KMS-11 (cell line): ENCODE results near the gene DNMT1.
A peak's percentile ranks its signal among the peaks of the same experiment; 100 is the strongest.
"Not testable (repeated sequence)": the region's sequence is repeated elsewhere in the genome, so short reads cannot be mapped to it uniquely, and the experiment has no call there.

ENCODE experiments used
- H2AFZ ChIP-seq: fragments of 200-600 bp; sonication (generic); 2 replicates; pipeline ENCODE4 v1.6.1; 2016; ENCODE audit warnings: antibody characterized with exemption, mixed run types, low read depth
- H3K27ac ChIP-seq: fragments of 200-600 bp; sonication (generic); 2 replicates; pipeline ENCODE4 v1.6.1; 2016; ENCODE audit warnings: mild to moderate bottlenecking, mixed run types
- H3K27me3 ChIP-seq: fragments of 200-600 bp; sonication (generic); 2 replicates; pipeline ENCODE4 v1.6.1; 2017; ENCODE audit warnings: mild to moderate bottlenecking, low read depth, mixed run types, moderate library complexity; ENCODE audit not compliant: insufficient read depth
- H3K36me3 ChIP-seq: fragments of 200-600 bp; sonication (generic); 2 replicates; pipeline ENCODE4 v1.6.1; 2017; ENCODE audit warnings: mild to moderate bottlenecking, mixed run types; ENCODE audit not compliant: insufficient read depth
- H3K4me1 ChIP-seq: fragments of 200-600 bp; sonication (generic); 2 replicates; pipeline ENCODE4 v1.6.1; 2016; ENCODE audit warnings: mild to moderate bottlenecking, low read depth, mixed run types; ENCODE audit not compliant: poor library complexity, severe bottlenecking
- H3K4me2 ChIP-seq: fragments of 200-600 bp; sonication (generic); 2 replicates; pipeline ENCODE4 v1.7.0; 2016; ENCODE audit warnings: mild to moderate bottlenecking, mixed run types
- H3K4me3 ChIP-seq: fragments of 200-600 bp; sonication (generic); IDR thresholded peaks from 2 replicates; pipeline ENCODE4 v1.6.1; 2017; ENCODE audit warnings: low read depth, low read length, mixed read lengths; ENCODE audit not compliant: insufficient read depth
- H3K79me2 ChIP-seq: fragments of 200-600 bp; sonication (generic); 2 replicates; pipeline ENCODE4 v1.6.1; 2016; ENCODE audit warnings: low read depth, mixed run types; ENCODE audit not compliant: insufficient read depth
- H3K9ac ChIP-seq: fragments of 200-600 bp; sonication (generic); 2 replicates; pipeline ENCODE4 v1.6.1; 2016; ENCODE audit warnings: mild to moderate bottlenecking, mixed run types
- H4K20me1 ChIP-seq: fragments of 200-600 bp; sonication (generic); 2 replicates; pipeline ENCODE4 v1.6.1; 2016; ENCODE audit warnings: mild to moderate bottlenecking, mixed run types; ENCODE audit not compliant: insufficient read depth
- CTCF ChIP-seq: fragments of 200-600 bp; sonication (generic); conservative IDR thresholded peaks from 2 replicates; pipeline ENCODE4 v1.6.1; 2017; ENCODE audit warnings: low read depth, mild to moderate bottlenecking, antibody characterized with exemption, low read length, moderate library complexity, mixed read lengths

Gene DNMT1

GRCh38 chr19:10237702-10238101 is 42.9 kb upstream of the DNMT1 start:
- peaks cover 4% of the 10 kb centered on the region for H3K4me1 ChIP-seq
- H3K4me3 ChIP-seq: no peak overlapping the region
- no peaks in the 10 kb centered on the region for H4K20me1 ChIP-seq
- H3K36me3 ChIP-seq: no peaks in the 10 kb centered on the region
- H3K79me2 ChIP-seq: no peaks in the 10 kb centered on the region
- no peak for TF ChIP-seq CTCF
- H2AFZ ChIP-seq: no peak overlapping the region
- H3K9ac ChIP-seq: no peak overlapping the region
- H3K4me2 ChIP-seq: no peak overlapping the region
- no peak overlapping the region for H3K27ac ChIP-seq
- H3K27me3 ChIP-seq: no peaks in the 10 kb centered on the region

GRCh38 chr19:10235409-10235808 is 40.7 kb upstream of the DNMT1 start:
- H3K27me3 ChIP-seq, H2AFZ ChIP-seq, H3K36me3 ChIP-seq, H4K20me1 ChIP-seq, H3K4me2 ChIP-seq, H3K9ac ChIP-seq, H3K79me2 ChIP-seq, H3K27ac ChIP-seq, H3K4me3 ChIP-seq: not testable (repeated sequence)
- H3K4me1 ChIP-seq: peaks cover 17% of the 10 kb centered on the region

- Histone ChIP-seq H2AFZ (no peak overlapping the region), H3K36me3 (no peaks in the 10 kb centered on the region), H3K79me2 (no peaks in the 10 kb centered on the region), H3K27me3 (no peaks in the 10 kb centered on the region), H3K27ac (no peak overlapping the region), H3K4me3 (no peak overlapping the region), H3K4me2 (no peak overlapping the region), H3K4me1 (peaks cover 20% of the 10 kb centered on the region), H4K20me1 (no peaks in the 10 kb centered on the region), H3K9ac (no peak overlapping the region)
- no peak for TF ChIP-seq CTCF
These were observed 40.2 kb upstream of the DNMT1 start for GRCh38 chr19:10235003-10235402.

GRCh38 chr19:10233946-10234345 is 39.2 kb upstream of the DNMT1 start:
- Histone ChIP-seq H3K4me2 (no peak overlapping the region), H3K9ac (no peak overlapping the region), H4K20me1 (no peaks in the 10 kb centered on the region), H3K4me3 (no peak overlapping the region), H3K27ac (no peak overlapping the region), H3K79me2 (peaks cover 8% of the 10 kb centered on the region; the same call in 1 of the 2 replicates), H3K36me3 (no peaks in the 10 kb centered on the region), H3K4me1 (peaks cover 30% of the 10 kb centered on the region), H3K27me3 (no peaks in the 10 kb centered on the region), H2AFZ (no peak overlapping the region)
- no peak for TF ChIP-seq CTCF

GRCh38 chr19:10231612-10232228 is 37.0 kb upstream of the DNMT1 start:
- Histone ChIP-seq H3K79me2 (peaks cover 16% of the 10 kb centered on the region), H3K27me3 (no peaks in the 10 kb centered on the region), H4K20me1 (no peaks in the 10 kb centered on the region), H3K4me1 (peaks cover 41% of the 10 kb centered on the region), H2AFZ (peak overlapping the region; percentile 18; the same call in 1 of the 2 replicates), H3K4me2 (peak overlapping the region; percentile 34; the same call in 1 of the 2 replicates), H3K36me3 (no peaks in the 10 kb centered on the region), H3K27ac (peak overlapping the region; percentile 62), H3K4me3 (no peak overlapping the region), H3K9ac (peak overlapping the region; percentile 88)
- 0 out of 2 replicates have a peak, but pooled peaks have one; percentile 4 for TF ChIP-seq CTCF
